Left ventricle myocardium inferior (tissue), 1 donor: ENCODE results near the gene CCT7. TPM values are rescaled to one million over a fixed set of nuclear protein-coding genes. Genes with fewer than 3 reads are reported as not detected.

Experiments
- DNase-seq: peaks from one replicate; pipeline ENCODE4 v3.0.0-alpha.2; 2020
- H3K27ac ChIP-seq: fragments of 200-600 bp; replicated peaks from 2 replicates; pipeline ENCODE4 v1.8.0; 2021
- H3K27me3 ChIP-seq: fragments of 200-600 bp; 2 replicates; pipeline ENCODE4 v1.8.0; 2021; ENCODE audit warnings: low read depth
- H3K36me3 ChIP-seq: fragments of 200-600 bp; 2 replicates; pipeline ENCODE4 v1.8.0; 2021
- H3K4me1 ChIP-seq: fragments of 200-600 bp; 2 replicates; pipeline ENCODE4 v1.8.0; 2021
- H3K4me3 ChIP-seq: fragments of 200-600 bp; 2 replicates; pipeline ENCODE4 v1.8.0; 2021; ENCODE audit warnings: mild to moderate bottlenecking, moderate library complexity
- H3K9me3 ChIP-seq: fragments of 200-600 bp; replicated peaks from 2 replicates; pipeline ENCODE4 v1.8.0; 2021
- intact Hi-C: fragments of 100-400 bp; cut with micrococcal nuclease; formaldehyde crosslinking; loops from one replicate; pipeline ENCODE4 v1.11.0; 2022
- total RNA-seq: library from RNA; stranded (reverse); fragmentation: NEBNext Ultra II Directional; extraction: Animal tissue kit (Norgen Biotek cat#: 25700); gene quantifications from one replicate; pipeline ENCODE4 v1.2.1, GENCODE V29; 2021
- TF ChIP-seq, protein P1 (sequence below): fragments of 200-600 bp; IDR thresholded peaks from 2 replicates; pipeline ENCODE4 v1.8.0; 2021; ENCODE audit warnings: antibody characterized with exemption, mild to moderate bottlenecking, borderline replicate concordance
- donor health status: DM: no; HTN: yes; CAD: no; lungs with severe emphysema.

The CCT7 gene
- total RNA-seq, 1 donor from 2014 or later = 197 TPM

DNA sequence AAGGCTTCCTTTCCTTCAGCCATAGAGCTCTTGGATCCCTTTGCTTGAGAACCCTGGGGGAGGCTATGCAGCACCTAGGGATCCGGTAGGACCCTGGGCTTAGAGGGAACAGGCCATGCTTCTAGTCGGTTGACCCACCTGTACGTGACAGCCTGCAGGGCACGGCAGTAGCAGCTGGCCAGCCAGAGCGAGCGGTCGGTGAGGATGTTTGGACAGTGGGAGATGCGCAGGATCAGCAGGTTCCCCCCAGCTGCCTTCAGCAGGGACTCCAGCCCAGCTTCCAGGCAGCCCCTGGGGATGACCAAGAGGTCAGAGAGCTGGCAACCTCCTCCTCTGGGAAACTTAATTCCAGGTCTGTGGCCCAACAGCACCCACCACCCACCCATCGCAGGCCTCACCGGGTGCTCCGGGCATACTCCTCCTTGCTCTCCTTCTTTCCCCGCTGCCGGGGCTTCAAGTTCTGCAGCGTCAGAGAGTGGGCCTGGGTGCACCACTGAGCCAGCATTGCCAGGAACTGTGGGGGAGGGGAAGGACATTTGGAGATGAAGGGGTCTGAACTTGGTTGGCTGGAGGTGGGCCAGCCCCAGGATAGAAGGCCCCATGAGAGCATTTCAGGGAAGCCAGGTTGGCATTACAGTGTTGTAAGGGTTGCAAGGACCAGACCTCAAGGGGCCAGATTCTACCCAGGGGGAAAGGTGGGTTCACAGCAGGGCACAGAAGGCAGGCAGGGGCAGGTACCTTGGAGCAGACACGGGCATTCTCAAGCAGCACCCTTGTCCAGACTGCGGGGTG lies 29.6 kb downstream of the CCT7 start:
- intact Hi-C loops = no loop called here
- Histone ChIP-seq H3K27me3 (peaks cover 52% of the 10 kb centered on the region), H3K4me1 (peaks cover 3% of the 10 kb centered on the region), H3K4me3 (no peak overlapping the region), H3K36me3 (no peaks in the 10 kb centered on the region), H3K9me3 (no peaks in the 10 kb centered on the region), H3K27ac (no peak overlapping the region)
- TF ChIP-seq, protein P1, sequence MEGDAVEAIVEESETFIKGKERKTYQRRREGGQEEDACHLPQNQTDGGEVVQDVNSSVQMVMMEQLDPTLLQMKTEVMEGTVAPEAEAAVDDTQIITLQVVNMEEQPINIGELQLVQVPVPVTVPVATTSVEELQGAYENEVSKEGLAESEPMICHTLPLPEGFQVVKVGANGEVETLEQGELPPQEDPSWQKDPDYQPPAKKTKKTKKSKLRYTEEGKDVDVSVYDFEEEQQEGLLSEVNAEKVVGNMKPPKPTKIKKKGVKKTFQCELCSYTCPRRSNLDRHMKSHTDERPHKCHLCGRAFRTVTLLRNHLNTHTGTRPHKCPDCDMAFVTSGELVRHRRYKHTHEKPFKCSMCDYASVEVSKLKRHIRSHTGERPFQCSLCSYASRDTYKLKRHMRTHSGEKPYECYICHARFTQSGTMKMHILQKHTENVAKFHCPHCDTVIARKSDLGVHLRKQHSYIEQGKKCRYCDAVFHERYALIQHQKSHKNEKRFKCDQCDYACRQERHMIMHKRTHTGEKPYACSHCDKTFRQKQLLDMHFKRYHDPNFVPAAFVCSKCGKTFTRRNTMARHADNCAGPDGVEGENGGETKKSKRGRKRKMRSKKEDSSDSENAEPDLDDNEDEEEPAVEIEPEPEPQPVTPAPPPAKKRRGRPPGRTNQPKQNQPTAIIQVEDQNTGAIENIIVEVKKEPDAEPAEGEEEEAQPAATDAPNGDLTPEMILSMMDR = no peak
- no peak for DNase-seq

DNA sequence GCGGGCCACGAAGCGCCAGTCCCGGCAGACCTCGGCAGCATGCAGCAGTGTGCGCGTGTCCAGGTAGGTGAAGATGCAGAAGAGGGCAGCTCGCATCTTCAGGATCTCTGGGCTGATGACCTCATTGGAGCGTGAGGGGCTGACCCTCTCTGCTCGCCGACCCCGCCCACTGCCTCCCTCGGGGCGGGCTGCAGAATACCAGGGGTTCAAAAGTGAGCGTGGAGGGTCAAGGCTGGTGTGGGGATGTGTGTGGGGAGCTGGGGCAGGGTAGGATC lies 30.2 kb downstream of the CCT7 start:
- Histone ChIP-seq H3K27me3 (peaks cover 57% of the 10 kb centered on the region), H3K36me3 (no peaks in the 10 kb centered on the region), H3K27ac (no peak overlapping the region), H3K4me1 (peaks cover 8% of the 10 kb centered on the region), H3K9me3 (no peaks in the 10 kb centered on the region), H3K4me3 (no peak overlapping the region)
- TF ChIP-seq, protein P1 = no peak
- intact Hi-C loops = no loop called here
- DNase-seq = no peak

GRCh38 chr2:73264783-73265182 lies 30.7 kb downstream of the CCT7 start:
- Histone ChIP-seq H3K27ac (no peak overlapping the region), H3K4me3 (no peak overlapping the region), H3K9me3 (no peaks in the 10 kb centered on the region), H3K4me1 (peaks cover 8% of the 10 kb centered on the region), H3K27me3 (peaks cover 62% of the 10 kb centered on the region), H3K36me3 (no peaks in the 10 kb centered on the region)
- no peak for DNase-seq
- TF ChIP-seq, protein P1 = no peak
- intact Hi-C loops = no loop called here

- Histone ChIP-seq H3K27me3 (peaks cover 67% of the 10 kb centered on the region), H3K36me3 (no peaks in the 10 kb centered on the region), H3K27ac (no peak overlapping the region), H3K9me3 (no peaks in the 10 kb centered on the region), H3K4me1 (peaks cover 8% of the 10 kb centered on the region), H3K4me3 (no peak overlapping the region)
- TF ChIP-seq, protein P1 = no peak
- no peak for DNase-seq
- intact Hi-C loops = no loop called here
Measured at GRCh38 chr2:73265298-73266060, 31.4 kb downstream of the CCT7 start.

GRCh38 chr2:73266061-73266901 lies 32.2 kb downstream of the CCT7 start:
- TF ChIP-seq, protein P1 = no peak
- H3K4me1 ChIP-seq = peaks cover 8% of the 10 kb centered on the region
- intact Hi-C loops = no loop called here
- no peaks in the 10 kb centered on the region for H3K9me3 ChIP-seq
- H3K36me3 ChIP-seq = no peaks in the 10 kb centered on the region
- no peak for DNase-seq
- H3K27ac ChIP-seq = no peak overlapping the region
- H3K4me3 ChIP-seq = no peak overlapping the region
- H3K27me3 ChIP-seq = peaks cover 72% of the 10 kb centered on the region
